ENCODE data around the gene PCDHGA6. TPM values are rescaled to one million over a fixed set of nuclear protein-coding genes. Genes with fewer than 3 reads are reported as not detected.

Gene PCDHGA6
- total and polyA plus RNA-seq, 9 of the 15 experiments (the other 6 are each of a cell fraction or from before 2014, with no cell fraction given) = 0.01 to 0.18 (median 0.09) TPM; not detected in 1

GRCh38 chr5:141388661-141389060 is 15.0 kb downstream of the PCDHGA6 start:
- 2% methylated on average over 10 of the region's 10 CpGs for WGBS (ENCODE audit: insufficient coverage, low coverage, missing lambda C conversion rate)
- no peaks in the 10 kb centered on the region for H3K36me3 ChIP-seq (ENCODE audit: control insufficient read depth, insufficient read depth, low read length)
- CTCF ChIA-PET (ENCODE audit: low intra/inter-chr PET ratio) = no interaction called here
- POLR2A ChIA-PET = no interaction called here
- in situ Hi-C loops (cut with MboI) = no loop called here
- DNase-seq (ENCODE audit: extremely low read depth in 1 of 4, low spot score in 3 of 4) = no peak
- H3K27me3 ChIP-seq (ENCODE audit: control insufficient read depth in 2 of 2, insufficient read depth in 2 of 2, low read length in 2 of 2) = peaks cover 3 to 33% of the 10 kb centered on the region in 2 experiments; a peak in 3 of 5 replicates
- no TSS peak for BruUV-seq (replicated peaks)
- no peaks in the 10 kb centered on the region for H3K79me2 ChIP-seq (ENCODE audit: control insufficient read depth, insufficient read depth, low read length)
- no peak for FAIRE-seq
- no peaks in the 10 kb centered on the region for H3K9me3 ChIP-seq (replicated peaks; ENCODE audit: control insufficient read depth, insufficient read depth, low read depth, low read length)
- no peaks in the 10 kb centered on the region for H3K9me1 ChIP-seq (ENCODE audit: control insufficient read depth, insufficient read depth, low read length)
- ATAC-seq = no peak
- intact Hi-C loops (cut with micrococcal nuclease) = no loop called here
- H3K4me1 ChIP-seq (replicated peaks in 1 of 2; ENCODE audit: control insufficient read depth in 2 of 2, insufficient read depth in 2 of 2, low read length in 2 of 2) = peaks cover 0 to 10% of the 10 kb centered on the region in 2 experiments; a peak in 1 of 5 replicates
- H4K20me1 ChIP-seq (replicated peaks; ENCODE audit: control insufficient read depth, insufficient read depth, low read length) = no peaks in the 10 kb centered on the region
- peak; percentile 87 for TF ChIP-seq CEBPB (tag; IDR thresholded peaks at IDR 0.05)
- TF ChIP-seq RFX1 (IDR thresholded peaks at IDR 0.05) = no peak
- TF ChIP-seq POLR2H (tag; IDR thresholded peaks at IDR 0.05; ENCODE audit: low read depth) = no peak
- TF ChIP-seq ID3 (CRISPR knock-in tag; IDR thresholded peaks at IDR 0.05) = no peak
- TF ChIP-seq ID3 (tag; IDR thresholded peaks at IDR 0.05) = no peak
- TF ChIP-seq MAFF (IDR thresholded peaks at IDR 0.05; ENCODE audit: low read length) = no peak
- TF ChIP-seq CREB3L1 (IDR thresholded peaks at IDR 0.05; ENCODE audit: borderline replicate concordance, low read depth) = no peak
- TF ChIP-seq PRMT5 (CRISPR knock-in tag; IDR thresholded peaks at IDR 0.05) = no peak
- TF ChIP-seq KLF10 (CRISPR knock-in tag; IDR thresholded peaks at IDR 0.05) = no peak
- no peak for TF ChIP-seq ZNF274 (IDR thresholded peaks at IDR 0.05; ENCODE audit: borderline replicate concordance, low read depth, low read length)
- no peak for TF ChIP-seq CEBPG (CRISPR knock-in tag; IDR thresholded peaks at IDR 0.05)
- TF ChIP-seq CEBPG (tag; conservative IDR thresholded peaks at IDR 0.05 in 1 of 2, IDR thresholded peaks at IDR 0.05 in 1 of 2) = peak; percentile 35 to 94; a peak in 3 of 4 replicates
- no peak for TF ChIP-seq ZNF644 (tag; IDR thresholded peaks at IDR 0.05; ENCODE audit: low read depth)
- no peak for TF ChIP-seq THAP12 (CRISPR knock-in tag; IDR thresholded peaks at IDR 0.05)
- TF ChIP-seq NFYB (IDR thresholded peaks at IDR 0.05; ENCODE audit: extremely low read depth, insufficient read length) = no peak
- TF ChIP-seq ZNF232 (CRISPR knock-in tag; IDR thresholded peaks at IDR 0.05) = no peak
- no peak for TF ChIP-seq ZNF24 (IDR thresholded peaks at IDR 0.05)
- TF ChIP-seq HDAC6 (IDR thresholded peaks at IDR 0.05; ENCODE audit: low read depth, low read length) = no peak
- no peak for TF ChIP-seq EHMT2 (IDR thresholded peaks at IDR 0.05)
- no peak overlapping the region for H2AFZ ChIP-seq (ENCODE audit: low read depth, low read length)
- H3K4me3 ChIP-seq = no peak overlapping the region
- no peak overlapping the region for H3K4me2 ChIP-seq (ENCODE audit: insufficient read depth, low read length)
- H3K27ac ChIP-seq (ENCODE audit: extremely low read depth, low read depth, low read length) = no peak overlapping the region
- H3K9ac ChIP-seq (ENCODE audit: insufficient read depth in 1 of 2, low read depth in 2 of 2, low read length in 2 of 2) = no peak overlapping the region
